GM19025 (cell line): ENCODE data around the gene TMEM204.

Experiments
- ATAC-seq: cut with Tn5 transposase; IDR thresholded peaks from one replicate; pipeline ENCODE4 v1.9.1; 2021; ENCODE audit warnings: mild to moderate bottlenecking, low read depth, moderate library complexity; ENCODE audit not compliant: unreplicated experiment

The TMEM204 gene

DNA sequence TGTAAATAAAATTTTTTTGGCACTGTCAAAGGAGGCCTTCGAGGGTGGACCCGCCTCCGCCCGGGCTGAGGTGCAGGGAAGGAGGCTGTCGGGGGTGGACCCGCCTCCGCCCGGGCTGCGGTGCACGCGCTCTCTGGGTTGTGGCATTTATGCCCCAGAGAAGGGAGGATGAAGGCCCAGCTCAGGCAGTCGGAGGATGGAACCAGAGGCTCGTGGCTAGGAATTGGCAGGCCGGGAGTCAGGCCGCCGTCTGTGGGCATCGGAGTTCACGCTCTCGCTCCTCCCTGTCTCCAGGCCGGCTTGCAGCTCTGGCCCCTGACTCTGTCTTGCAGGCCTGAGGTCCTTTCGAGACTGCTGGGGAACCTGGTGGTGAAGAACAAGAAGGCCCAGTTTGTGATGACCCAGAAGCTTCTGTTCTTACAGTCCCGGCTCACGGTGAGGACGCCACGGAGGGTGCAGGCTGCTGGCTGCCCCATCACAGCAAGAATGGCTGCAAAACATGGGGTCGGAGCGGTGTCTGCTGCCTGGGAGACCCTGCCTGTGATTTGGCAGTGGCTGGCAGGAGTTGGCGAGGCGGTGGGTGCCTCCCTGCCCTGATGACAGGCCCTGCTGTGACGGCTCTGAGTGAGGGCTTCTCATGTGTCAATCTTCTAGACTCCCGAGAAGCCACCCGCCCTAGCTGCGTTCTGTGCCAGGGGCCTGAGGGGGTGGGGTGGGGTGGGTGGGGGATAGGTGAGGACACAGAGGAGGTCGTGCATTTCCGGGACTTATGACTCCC, 34.4 kb upstream of the TMEM204 start:
- ATAC-seq, result no peak

DNA sequence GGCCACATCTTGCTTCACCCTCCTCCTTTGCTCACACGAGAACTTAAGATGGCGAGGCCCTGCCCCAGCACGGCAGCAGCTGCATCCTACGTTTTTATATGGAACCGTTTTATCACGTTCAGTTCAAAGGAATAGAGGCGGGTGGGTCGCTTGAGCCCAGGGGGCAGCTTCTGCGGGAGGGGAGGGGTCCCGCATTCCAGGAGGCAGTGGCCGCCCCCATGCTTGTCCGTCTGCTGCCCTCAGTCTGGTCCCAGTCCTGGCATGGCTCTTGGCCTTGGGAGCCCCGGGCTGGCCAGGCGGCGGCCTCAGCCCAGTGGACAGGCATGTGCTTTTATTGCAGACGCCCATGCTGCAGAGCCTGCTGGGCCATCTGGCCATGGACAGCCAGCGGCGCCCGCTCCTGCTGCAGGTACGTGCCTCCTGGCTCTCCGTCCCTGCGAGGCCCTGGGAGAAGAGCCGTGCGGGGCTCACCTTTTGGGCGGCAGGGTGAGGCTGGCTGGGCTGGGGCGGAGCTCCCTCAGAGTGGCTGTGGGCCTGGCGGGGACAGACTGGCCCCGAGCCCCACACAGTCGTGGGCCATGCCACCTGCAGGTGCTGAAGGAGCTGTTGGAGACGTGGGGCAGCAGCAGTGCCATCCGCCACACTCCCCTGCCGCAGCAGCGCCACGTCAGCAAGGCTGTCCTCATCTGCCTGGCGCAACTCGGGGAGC, 33.6 kb upstream of the TMEM204 start:
- no peak for ATAC-seq

DNA sequence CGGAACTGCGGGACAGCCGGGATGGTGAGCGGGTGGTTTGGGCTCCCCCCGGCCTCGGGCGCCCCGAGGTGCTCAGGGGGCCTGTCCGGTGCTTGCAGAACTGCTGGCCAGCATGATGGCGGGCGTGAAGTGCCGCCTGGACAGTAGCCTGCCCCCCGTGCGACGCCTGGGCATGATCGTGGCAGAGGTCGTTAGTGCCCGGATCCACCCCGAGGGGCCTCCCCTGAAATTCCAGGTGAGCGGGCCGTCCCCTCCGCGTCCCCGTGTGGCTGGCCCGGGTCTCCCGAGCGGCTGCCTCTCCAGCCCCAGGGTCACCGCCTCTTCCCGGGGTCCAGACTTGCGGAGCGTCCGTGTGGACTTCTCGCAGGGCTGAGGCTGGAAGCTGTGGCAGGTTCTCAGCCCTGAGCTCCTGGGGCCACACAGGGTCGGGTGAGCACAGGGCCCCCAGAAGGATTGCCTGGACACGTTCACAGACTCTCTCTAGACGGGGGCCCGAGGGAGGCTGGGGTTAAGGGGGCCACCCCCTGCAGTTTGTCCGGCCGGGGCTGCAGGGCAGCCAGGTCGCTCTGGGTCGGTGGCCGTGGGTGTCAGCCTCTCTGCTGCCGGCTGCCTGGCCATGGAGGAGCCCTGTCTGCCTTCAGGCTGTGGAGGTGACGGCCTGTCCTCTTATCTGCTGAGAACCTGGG, 32.9 kb upstream of the TMEM204 start:
- ATAC-seq, result no peak

DNA sequence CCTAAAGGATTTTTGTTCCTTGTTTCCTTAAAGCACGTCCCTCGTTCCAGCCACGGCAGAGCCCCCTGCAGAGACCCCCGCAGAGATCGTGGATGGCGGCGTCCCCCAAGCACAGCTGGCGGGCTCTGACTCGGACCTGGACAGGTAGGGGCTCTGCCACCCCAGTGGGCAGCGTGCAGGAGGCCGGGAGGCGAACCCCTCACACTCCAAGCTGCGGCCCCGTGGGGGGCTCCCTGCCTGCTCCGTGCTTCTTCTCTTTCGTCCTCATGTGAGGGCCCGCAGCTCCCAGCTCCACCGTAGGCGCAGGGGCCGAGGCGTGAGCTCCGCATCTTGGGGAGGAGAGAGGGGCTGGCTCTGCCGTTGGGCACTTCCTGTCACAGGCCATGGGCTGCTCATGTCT, 31.8 kb upstream of the TMEM204 start:
- no peak for ATAC-seq

DNA sequence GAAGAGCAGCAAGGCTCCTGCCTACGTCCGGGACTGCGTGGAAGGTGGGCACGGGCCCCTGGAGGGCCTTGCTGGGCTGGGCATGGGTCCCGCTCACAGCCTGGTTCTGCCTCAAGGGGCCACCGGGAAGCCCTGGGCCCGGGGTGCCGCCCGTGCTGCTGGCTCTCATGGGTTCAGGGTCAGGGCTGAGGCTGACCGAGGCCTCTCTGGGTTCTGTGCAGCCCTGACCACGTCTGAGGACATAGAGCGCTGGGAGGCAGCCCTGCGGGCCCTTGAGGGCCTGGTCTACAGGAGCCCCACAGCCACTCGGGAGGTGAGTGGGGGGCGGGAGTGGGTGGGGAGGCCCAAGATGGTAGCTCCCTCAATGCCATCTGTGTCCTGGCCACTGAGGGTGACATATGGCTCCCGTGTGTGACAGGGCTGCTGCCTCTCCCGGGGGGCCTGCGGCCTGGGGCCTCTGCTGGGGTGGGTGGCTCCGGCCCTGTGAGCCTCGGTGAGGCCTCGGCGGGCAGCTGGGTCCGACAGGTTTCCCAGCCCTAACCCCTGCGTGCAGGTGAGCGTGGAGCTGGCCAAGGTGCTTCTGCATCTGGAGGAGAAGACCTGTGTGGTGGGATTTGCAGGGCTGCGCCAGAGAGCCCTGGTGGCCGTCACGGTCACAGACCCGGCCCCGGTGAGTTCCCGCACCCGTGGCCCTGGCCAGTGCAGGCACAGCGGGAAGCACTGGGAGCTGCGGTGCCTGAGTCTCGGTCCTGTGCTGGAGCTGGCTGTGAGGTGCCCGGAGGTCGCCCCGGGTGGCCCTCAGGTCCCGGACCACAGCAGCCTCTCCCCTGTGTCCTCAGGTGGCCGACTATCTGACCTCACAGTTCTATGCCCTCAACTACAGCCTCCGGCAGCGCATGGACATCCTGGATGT, 31.1 kb upstream of the TMEM204 start:
- no peak for ATAC-seq

DNA sequence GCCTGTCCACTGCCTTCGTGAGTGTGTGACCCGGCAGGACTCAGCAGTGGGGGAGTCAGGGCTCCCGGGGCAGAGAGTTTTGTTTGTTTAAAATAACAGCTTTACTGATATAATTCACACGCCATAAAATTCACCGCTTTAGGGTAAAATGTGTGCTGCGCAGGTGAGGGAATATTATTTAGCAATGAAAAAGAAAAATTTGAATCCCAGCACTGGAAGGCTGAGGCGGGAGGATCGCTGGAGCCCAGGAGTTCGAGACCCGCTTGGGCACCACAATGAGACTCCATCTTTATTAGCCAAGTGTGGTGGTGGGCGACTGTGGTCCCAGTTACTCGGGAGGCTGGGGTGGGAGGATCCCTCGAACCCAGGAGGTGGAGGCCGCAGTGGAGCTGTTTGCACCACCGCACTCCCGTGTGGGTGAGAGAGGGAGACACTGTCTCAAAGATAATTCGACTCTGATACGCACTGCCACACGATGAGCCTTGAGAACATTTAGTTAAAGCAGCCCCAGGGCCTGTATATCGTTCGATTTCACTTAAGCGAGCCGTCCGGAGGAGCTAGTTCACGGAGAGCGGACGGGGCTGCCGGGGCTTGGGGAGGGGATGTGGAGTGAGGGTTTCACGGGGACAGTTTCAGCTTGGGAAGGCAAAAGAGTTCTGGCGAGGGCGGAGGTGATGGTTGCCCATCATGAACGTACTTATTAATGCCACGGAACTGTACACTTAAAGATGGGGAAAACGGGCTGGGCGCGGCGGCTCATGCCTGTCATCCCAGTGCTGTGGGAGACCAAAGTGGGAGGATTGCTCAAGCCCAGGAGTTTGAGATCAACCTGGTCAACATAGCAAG, 30.1 kb upstream of the TMEM204 start:
- no peak for ATAC-seq

DNA sequence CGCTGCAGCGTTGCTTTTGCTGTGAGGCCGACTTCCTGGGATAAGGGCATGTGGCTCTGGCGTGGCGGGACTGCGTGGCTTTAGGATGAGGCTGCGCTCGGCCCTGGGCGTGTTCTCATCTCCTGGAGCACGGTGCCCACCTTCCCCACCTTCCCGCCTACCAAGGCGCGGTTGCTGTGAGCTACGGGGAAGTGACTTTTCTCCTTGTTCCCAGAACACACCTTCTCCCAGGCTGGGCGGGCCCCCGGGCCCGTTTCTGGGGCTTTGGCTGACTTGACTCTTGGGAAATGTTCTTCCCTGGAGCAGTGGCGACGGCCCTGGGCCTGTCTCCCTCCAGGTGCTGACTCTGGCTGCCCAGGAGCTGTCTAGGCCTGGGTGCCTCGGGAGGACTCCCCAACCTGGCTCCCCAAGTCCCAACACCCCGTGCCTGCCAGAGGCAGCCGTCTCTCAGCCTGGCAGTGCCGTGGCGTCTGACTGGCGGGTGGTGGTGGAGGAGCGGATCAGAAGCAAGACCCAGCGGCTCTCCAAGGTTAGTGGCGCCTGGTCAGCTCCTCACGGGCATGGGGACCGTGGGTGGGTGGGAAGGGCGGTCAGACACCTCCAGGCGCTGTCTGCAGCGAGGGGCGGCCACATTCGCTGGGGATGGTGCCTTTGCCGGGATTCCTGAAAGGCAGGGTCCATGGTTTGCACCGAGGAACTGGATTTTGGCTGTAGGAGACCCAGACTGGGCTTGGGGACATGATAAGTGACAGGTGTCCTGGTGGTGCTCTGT, 28.2 kb upstream of the TMEM204 start:
- no peak for ATAC-seq

DNA sequence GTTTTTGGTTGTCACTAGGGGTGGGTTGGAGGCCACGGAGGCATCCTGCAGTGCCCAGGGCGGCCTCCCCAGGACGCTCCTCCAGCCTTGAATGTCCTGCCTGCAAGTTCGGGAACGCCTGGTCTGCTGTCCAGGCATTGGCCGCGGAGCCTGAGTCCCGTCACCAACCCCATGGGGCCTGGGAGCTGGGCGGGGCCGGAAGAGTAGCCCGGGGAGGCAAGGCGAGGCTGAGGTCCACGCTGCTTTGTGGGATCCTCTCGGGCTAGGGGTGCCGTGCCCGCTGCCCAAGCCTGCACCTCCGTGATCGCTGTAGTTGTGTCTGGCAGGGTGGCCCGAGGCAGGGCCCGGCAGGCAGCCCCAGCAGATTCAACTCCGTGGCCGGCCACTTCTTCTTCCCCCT, 27.6 kb upstream of the TMEM204 start:
- ATAC-seq, result no peak

DNA sequence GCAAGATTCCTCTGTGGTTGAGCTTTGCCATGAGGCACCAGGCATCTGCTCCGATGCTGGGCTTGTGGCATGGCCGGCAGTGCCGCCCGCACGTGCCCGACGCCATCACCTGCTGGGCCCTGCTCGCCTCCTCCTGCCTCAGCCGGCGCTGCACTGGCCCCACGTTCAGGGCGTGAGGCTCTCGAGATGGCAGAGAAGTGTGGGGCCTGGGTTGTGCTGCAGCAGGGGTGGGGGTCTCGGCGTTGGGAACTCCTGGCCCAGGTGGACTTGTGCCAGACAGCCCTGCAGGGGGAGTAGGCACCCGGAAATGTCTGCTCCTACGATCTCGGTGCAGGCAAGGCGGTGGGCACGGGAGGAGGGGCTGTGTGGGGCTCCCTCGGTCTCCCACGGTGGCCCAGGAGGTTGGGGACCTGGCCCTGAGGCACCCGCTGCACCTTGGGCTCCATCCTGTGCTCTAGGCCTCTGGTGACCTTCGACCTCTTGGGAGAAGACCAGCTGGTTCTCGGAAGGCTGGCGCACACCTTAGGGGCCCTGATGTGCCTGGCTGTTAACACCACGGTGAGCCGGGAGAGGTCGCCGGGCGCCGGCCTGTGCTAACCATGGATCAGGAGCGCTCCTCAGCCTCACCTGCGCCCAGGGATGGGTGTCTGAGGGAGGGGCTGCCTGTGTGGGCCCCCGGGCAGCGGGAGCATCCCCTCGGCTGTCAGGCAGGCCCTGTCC, 26.8 kb upstream of the TMEM204 start:
- no peak for ATAC-seq

DNA sequence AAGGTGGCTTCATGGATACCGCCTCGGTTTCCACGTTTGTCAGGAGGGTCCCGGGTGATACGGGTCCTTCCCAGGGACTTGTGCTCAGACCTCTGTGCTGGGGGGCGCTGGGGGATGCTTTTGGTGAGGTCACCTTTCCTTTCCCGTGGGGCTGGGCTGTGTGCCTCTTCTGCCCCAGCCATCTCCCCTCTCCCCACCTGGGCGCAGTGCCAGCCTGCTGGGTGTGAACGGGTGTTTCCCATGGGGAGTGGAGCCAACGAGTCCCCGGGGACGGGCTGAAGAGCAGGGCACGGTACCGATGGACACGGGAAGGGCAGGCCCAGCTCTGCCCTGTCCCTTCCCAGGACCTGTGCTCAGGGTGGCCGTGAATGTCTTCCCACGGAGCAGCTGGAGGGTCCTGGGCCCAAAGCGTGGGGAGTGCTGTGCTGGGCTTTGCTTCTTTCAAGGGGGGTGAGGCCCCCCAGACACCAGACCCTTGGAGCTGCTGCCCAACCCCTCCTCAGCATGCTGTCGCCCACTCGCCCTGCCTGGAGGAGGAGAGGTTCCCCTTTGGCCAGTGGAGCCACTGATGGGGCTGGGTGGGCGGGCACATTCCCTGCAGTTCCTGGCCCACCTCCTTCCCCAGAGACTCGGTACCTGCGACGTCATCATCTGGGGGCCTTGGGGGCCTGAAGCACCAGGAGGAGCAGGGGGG, 24.8 kb upstream of the TMEM204 start:
- ATAC-seq, result no peak

DNA sequence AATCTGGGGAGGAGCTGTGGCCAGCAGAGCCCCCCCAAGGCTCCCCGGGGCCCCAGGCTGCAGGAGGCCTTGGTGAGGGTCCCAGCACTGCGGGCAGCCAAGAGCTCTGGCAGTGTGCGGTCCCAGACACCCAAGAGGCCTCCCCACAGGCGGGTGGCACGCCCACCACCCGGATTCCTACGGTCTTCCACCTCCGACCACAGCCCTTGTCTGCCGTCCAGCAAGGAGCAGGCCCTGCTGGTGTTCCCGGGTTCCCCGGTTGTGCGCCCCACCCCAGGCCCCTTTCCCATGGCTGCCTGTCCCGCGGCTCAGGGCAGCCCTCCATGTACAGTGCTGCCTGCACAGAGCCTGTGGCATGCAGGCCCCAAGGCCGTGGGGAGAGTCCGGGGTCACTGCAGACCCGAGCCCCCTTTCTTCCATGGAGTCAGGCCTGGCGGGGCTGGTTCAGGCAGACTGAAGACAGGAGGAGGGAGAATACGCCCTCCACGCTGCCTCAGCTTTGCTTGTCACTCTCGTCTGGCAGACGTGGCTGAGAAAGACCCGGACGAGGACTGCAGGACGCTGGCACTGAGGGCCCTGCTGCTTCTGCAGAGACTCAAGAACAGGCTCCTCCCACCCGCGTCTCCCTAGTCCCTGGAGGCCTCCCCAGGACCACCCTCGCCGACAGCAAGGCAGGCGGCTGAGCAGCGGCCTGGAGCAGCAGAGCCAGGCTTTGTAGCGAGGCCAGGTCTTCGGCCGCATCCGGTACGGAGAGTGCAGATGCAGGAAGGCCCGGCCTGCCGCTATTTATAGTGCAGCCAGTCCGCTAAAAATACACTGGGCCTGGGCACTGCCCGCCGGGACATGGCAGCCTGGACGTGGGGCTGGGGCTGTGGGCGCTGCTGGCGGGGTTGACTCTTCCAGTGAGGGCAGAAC, 23.9 kb upstream of the TMEM204 start:
- ATAC-seq, result no peak

DNA sequence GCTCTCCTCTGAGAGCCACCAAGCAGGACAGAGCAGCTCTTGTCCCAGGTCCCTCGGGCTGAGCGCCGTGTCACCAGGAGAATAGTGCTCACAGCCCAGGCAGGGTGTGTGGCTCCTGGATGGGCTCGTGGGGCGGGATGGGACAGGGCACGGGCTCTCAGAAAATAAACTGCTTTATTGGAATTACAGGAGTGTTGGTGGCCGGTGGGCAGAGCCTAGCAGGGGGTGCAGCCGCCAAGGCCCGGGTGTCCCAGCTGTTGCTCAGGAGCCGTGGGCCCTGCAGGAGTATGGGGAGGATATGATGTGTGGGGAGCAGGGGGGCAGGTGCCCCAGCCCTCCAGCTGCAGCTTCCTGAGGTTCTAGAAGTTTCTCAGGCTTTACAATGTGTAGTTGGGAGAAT, 23.2 kb upstream of the TMEM204 start:
- no peak for ATAC-seq

DNA sequence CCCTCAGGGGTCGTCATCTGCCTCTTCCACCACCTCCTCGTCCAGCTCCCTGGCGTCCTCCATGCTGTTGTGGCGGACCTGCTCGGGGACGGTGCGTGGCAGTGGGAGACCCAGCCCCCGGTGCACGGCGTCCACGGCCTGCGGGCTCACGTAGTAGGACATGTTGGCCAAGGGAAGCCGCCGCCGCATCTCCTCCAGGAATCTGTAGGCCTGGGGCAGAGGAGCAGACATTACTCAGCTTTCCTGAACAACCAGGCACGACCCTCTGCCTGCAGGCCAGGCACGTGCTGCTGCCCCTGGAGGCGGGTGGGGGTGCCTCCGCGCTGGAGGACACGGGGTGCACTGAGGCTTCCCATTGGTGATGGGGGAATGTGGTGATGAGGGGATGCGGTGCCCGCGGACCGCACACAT, 22.5 kb upstream of the TMEM204 start:
- no peak for ATAC-seq

DNA sequence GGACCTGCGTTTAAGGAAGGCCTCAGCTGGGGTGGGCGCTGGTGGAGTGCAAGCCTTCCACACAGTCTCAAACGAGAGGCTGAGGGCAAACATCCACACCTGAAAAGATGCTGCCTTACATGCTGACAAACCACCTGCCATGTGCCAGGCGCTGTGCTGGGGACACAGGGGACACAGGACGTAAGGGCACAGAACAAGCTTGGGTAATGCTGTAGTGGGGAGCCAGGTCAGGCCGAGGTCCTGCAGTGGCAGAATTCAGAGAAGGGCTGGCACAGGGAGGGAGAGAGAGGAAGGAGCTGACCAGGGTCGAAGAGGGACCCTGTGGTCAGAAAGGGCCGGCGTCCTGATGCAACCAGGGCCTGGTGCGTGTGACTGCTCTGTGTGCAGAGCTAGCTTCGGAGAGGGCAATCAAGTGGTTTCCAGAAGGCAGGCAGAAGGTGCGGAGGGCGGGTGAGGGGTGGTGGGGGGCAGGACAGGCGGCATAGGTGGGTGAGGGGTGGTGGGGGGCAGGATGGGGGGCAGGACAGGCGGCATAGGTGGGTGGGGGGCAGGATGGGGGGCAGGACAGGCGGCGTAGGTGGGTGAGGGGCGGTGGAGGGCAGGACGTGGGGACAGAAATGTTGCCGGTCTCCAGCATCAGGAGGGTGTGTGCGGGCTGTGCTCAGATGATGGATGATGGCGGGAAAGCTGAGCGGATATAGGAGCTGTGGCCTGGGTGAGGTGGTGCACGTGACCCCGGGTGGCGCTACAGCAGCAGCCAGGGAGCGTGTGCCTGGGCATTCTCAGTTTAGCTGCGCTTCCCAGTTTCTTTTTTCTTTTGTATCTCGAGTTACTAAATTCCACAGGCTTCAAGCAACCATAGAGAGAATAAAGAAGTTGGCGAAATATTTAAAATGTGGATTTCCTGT, 21.6 kb upstream of the TMEM204 start:
- no peak for ATAC-seq

DNA sequence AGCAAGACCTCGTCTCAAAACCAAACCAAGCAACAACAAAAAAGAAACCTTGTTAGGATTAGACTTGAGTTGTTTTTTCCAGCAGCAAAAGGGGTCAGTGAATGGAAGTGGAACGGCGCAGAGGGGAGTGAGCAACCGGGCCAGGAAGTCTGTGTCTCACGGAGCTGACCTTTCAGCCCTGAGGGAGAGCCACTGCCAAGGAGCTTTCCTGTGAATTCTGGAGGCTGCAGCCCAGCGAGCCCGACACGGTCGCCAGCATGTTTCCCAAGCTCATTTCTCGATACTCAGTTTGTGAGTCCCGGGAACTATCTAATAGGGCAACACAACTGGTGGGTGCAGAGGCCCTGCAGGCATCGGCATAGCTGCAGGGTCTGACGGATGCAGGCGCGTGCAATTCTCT, 20.7 kb upstream of the TMEM204 start:
- ATAC-seq, result no peak

DNA sequence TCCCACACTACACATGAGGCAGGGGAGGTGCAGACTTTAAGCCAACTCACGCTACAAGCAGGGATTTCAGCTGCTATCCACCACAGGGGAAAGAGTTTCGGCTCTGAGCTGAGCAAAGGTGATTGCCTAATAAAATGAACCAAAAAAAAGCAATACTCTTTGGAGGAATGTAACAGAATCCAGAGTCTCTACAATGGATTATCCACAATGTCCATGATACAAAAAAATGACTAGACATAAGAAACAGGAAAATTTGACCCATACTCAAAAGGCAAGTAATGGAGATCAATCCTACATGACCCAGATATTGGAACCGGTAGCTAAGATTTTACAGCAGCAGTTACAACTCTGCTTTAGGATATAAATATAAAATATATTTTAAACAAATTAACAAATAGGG, 19.0 kb upstream of the TMEM204 start:
- no peak for ATAC-seq
